MM.1S (cell line): Measurements from ENCODE around the gene TMEM123.

Experiments
- DNase-seq: peaks from one replicate; pipeline ENCODE4 v3.0.0-alpha.2; 2015
- H2AFZ ChIP-seq: fragments of 300-600 bp; sonication (generic); 2 replicates; pipeline ENCODE4 v1.6.0; 2016; ENCODE audit warnings: antibody characterized with exemption, low read length
- H3F3A ChIP-seq: fragments of 300-600 bp; sonication (generic); 2 replicates; pipeline ENCODE4 v1.6.1; 2016; ENCODE audit warnings: mild to moderate bottlenecking, antibody characterized with exemption, low read length, moderate library complexity, mixed read lengths; ENCODE audit not compliant: insufficient read depth
- H3K27ac ChIP-seq: fragments of 300-600 bp; sonication (generic); 2 replicates; pipeline ENCODE4 v1.5.1; 2016; ENCODE audit warnings: mild to moderate bottlenecking, low read length
- H3K27me3 ChIP-seq: fragments of 300-600 bp; sonication (generic); replicated peaks from 2 replicates; pipeline ENCODE4 v1.6.0; 2016; ENCODE audit warnings: low read length; ENCODE audit not compliant: insufficient read depth
- H3K36me3 ChIP-seq: fragments of 300-600 bp; sonication (generic); replicated peaks from 2 replicates; pipeline ENCODE4 v1.6.1; 2016; ENCODE audit warnings: mild to moderate bottlenecking, low read length, mixed read lengths; ENCODE audit not compliant: insufficient read depth
- H3K4me1 ChIP-seq: fragments of 300-600 bp; sonication (generic); 2 replicates; pipeline ENCODE4 v1.6.1; 2016; ENCODE audit warnings: low read length, mixed read lengths
- H3K4me2 ChIP-seq: fragments of 300-600 bp; sonication (generic); 2 replicates; pipeline ENCODE4 v1.6.0; 2016; ENCODE audit warnings: low read depth, low read length
- H3K4me3 ChIP-seq: fragments of 300-600 bp; sonication (generic); 2 replicates; pipeline ENCODE4 v1.5.1; 2016; ENCODE audit warnings: low read length, mixed read lengths
- H3K79me2 ChIP-seq: fragments of 300-600 bp; sonication (generic); 2 replicates; pipeline ENCODE4 v1.6.1; 2016; ENCODE audit warnings: mixed run types, low read length, mixed read lengths
- H3K9ac ChIP-seq: fragments of 300-600 bp; sonication (generic); 2 replicates; pipeline ENCODE4 v1.6.1; 2016; ENCODE audit warnings: low read length, mixed read lengths
- H3K9me2 ChIP-seq: fragments of 300-600 bp; sonication (generic); replicated peaks from 2 replicates; pipeline ENCODE4 v1.6.1; 2016; ENCODE audit warnings: mild to moderate bottlenecking, low read length, mixed read lengths; ENCODE audit not compliant: insufficient read depth
- H3K9me3 ChIP-seq: fragments of 300-600 bp; sonication (generic); replicated peaks from 2 replicates; pipeline ENCODE4 v1.6.1; 2016; ENCODE audit warnings: mild to moderate bottlenecking, low read length, mixed read lengths; ENCODE audit not compliant: insufficient read depth
- H4K20me1 ChIP-seq: fragments of 300-600 bp; sonication (generic); 2 replicates; pipeline ENCODE4 v1.6.1; 2016; ENCODE audit warnings: mild to moderate bottlenecking, low read length, moderate library complexity, mixed read lengths; ENCODE audit not compliant: insufficient read depth
- EZH2 ChIP-seq: fragments of 300-600 bp; sonication (generic); optimal IDR thresholded peaks from 2 replicates; pipeline ENCODE3; 2017; ENCODE audit warnings: low read depth, mild to moderate bottlenecking, antibody characterized with exemption, low read length, mixed read lengths
- EZH2phosphoT487 ChIP-seq: fragments of 300-600 bp; sonication (generic); IDR thresholded peaks from 2 replicates; pipeline ENCODE4 v1.6.1; 2018; ENCODE audit warnings: antibody characterized with exemption, low read length
- TF ChIP-seq, protein P1 (sequence below): fragments of 300-600 bp; sonication (generic); IDR thresholded peaks from 2 replicates; pipeline ENCODE4 v1.5.1; 2016; ENCODE audit warnings: antibody characterized with exemption, low read length, mixed read lengths

Gene TMEM123

DNA sequence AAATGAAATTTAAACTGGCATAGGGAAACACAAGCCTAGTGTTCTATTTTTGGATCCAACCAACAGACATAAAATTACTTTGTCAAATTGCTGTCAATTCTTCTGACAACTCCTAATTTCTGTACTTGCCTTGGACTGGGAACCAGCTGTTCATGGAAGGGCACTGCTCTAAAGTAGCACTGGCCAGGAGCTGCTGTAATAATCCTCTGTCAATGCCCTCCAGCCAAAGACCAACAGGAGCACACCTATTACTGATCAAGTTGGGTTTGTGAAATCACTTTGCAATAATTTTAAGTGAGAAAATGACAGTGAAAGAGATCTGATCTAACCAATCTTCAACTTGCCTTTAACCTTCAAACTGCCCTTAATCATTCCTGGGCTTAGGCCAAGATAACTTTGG lies 18.9 kb upstream of the TMEM123 start:
- no peak overlapping the region for H3K27ac ChIP-seq
- H4K20me1 ChIP-seq: no peaks in the 10 kb centered on the region
- TF ChIP-seq, protein P1, sequence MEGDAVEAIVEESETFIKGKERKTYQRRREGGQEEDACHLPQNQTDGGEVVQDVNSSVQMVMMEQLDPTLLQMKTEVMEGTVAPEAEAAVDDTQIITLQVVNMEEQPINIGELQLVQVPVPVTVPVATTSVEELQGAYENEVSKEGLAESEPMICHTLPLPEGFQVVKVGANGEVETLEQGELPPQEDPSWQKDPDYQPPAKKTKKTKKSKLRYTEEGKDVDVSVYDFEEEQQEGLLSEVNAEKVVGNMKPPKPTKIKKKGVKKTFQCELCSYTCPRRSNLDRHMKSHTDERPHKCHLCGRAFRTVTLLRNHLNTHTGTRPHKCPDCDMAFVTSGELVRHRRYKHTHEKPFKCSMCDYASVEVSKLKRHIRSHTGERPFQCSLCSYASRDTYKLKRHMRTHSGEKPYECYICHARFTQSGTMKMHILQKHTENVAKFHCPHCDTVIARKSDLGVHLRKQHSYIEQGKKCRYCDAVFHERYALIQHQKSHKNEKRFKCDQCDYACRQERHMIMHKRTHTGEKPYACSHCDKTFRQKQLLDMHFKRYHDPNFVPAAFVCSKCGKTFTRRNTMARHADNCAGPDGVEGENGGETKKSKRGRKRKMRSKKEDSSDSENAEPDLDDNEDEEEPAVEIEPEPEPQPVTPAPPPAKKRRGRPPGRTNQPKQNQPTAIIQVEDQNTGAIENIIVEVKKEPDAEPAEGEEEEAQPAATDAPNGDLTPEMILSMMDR: no peak
- TF ChIP-seq EZH2phosphoT487: no peak
- TF ChIP-seq EZH2: no peak
- no peak overlapping the region for H2AFZ ChIP-seq
- no peaks in the 10 kb centered on the region for H3K27me3 ChIP-seq
- DNase-seq: no peak
- H3K4me1 ChIP-seq: peaks cover 49% of the 10 kb centered on the region
- no peak overlapping the region for H3K9ac ChIP-seq
- no peaks in the 10 kb centered on the region for H3K36me3 ChIP-seq
- H3K9me3 ChIP-seq: no peaks in the 10 kb centered on the region
- H3K9me2 ChIP-seq: no peaks in the 10 kb centered on the region
- no peak overlapping the region for H3K4me3 ChIP-seq
- no peaks in the 10 kb centered on the region for H3K79me2 ChIP-seq
- H3K4me2 ChIP-seq: no peak overlapping the region
- H3F3A ChIP-seq: peaks cover 25% of the 10 kb centered on the region

- no peaks in the 10 kb centered on the region for H3K27me3 ChIP-seq
- H3K27ac ChIP-seq: no peak overlapping the region
- no peak overlapping the region for H3K4me3 ChIP-seq
- peaks cover 14% of the 10 kb centered on the region for H3F3A ChIP-seq
- peaks cover 37% of the 10 kb centered on the region for H3K4me1 ChIP-seq
- TF ChIP-seq, protein P1: no peak
- TF ChIP-seq EZH2: no peak
- TF ChIP-seq EZH2phosphoT487: no peak
- no peak overlapping the region for H2AFZ ChIP-seq
- H3K9me2 ChIP-seq: no peaks in the 10 kb centered on the region
- H3K9ac ChIP-seq: no peak overlapping the region
- peak overlapping the region; percentile 1; the same call in 1 of the 2 replicates for H3K4me2 ChIP-seq
- no peaks in the 10 kb centered on the region for H3K9me3 ChIP-seq
- no peaks in the 10 kb centered on the region for H4K20me1 ChIP-seq
- H3K79me2 ChIP-seq: no peaks in the 10 kb centered on the region
- peak; percentile 43 for DNase-seq
- no peaks in the 10 kb centered on the region for H3K36me3 ChIP-seq
Measured at GRCh38 chr11:102470251-102470650, 17.7 kb upstream of the TMEM123 start.

DNA sequence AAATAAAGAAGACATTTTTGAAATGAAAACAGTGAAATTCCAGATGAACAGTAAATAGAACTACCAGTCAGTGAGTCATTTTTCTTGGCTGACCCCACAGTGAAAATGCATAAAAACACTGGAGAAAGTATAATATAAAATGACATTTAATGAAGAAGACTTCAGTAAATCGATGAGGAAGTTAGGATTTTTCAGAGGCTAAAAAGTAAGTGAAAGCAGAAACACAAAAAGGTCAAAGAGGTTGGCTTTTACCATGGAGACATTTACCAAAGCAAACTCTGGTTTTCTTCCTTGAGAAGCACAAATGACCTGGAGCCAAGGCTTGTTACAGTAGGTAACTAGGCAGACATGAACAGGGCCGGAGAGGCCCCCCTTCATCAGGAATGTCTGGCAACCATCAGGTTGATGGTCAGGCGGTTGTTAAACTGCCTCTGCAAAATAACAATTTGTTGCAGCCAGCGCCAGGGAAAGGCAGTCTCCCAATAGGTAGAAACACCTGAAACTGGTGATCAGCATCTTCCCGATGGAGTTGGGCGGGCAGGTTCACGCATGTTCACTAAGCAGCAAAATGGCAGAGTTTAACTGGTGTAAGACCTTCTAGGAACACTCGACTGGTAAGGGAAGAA lies 16.7 kb upstream of the TMEM123 start:
- peak; percentile 5 for DNase-seq
- no peaks in the 10 kb centered on the region for H3K9me2 ChIP-seq
- no peaks in the 10 kb centered on the region for H3K36me3 ChIP-seq
- no peaks in the 10 kb centered on the region for H3K27me3 ChIP-seq
- H3K4me1 ChIP-seq: peaks cover 32% of the 10 kb centered on the region
- H3F3A ChIP-seq: peaks cover 7% of the 10 kb centered on the region
- H3K27ac ChIP-seq: no peak overlapping the region
- TF ChIP-seq, protein P1: no peak
- TF ChIP-seq EZH2 (no peak), EZH2phosphoT487 (no peak)
- H3K79me2 ChIP-seq: no peaks in the 10 kb centered on the region
- H3K9me3 ChIP-seq: no peaks in the 10 kb centered on the region
- no peak overlapping the region for H2AFZ ChIP-seq
- H3K4me3 ChIP-seq: no peak overlapping the region
- no peak overlapping the region for H3K4me2 ChIP-seq
- H3K9ac ChIP-seq: no peak overlapping the region
- H4K20me1 ChIP-seq: no peaks in the 10 kb centered on the region
